ENCODE measurements around the gene HACL1.

DNA sequence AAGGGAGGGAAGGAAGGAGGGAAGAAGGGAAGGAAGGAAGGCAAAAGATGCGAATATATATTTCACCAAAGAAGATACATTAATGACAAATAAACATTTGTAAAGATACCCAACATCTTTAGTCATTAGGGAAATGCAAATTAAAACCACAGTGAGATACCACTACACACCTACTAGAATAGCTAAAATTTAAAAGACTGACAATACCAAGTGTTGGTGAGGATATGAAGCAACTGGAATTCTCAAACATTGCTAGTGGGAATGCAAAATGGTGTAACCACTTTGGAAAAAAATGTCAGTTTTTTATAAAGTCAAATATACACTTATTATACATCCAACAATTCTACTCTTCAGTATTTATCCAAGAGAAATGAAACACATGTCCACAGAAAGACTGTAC, 75.6 kb downstream of the HACL1 start:
- no peak for TF ChIP-seq POLR2A (IDR thresholded peaks at IDR 0.05; ENCODE audit: low read depth)
- TF ChIP-seq, protein P1, sequence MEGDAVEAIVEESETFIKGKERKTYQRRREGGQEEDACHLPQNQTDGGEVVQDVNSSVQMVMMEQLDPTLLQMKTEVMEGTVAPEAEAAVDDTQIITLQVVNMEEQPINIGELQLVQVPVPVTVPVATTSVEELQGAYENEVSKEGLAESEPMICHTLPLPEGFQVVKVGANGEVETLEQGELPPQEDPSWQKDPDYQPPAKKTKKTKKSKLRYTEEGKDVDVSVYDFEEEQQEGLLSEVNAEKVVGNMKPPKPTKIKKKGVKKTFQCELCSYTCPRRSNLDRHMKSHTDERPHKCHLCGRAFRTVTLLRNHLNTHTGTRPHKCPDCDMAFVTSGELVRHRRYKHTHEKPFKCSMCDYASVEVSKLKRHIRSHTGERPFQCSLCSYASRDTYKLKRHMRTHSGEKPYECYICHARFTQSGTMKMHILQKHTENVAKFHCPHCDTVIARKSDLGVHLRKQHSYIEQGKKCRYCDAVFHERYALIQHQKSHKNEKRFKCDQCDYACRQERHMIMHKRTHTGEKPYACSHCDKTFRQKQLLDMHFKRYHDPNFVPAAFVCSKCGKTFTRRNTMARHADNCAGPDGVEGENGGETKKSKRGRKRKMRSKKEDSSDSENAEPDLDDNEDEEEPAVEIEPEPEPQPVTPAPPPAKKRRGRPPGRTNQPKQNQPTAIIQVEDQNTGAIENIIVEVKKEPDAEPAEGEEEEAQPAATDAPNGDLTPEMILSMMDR (IDR thresholded peaks at IDR 0.05) = no peak
